Esophagus squamous epithelium (tissue), 4 donors: ENCODE data around the gene KIAA1217.

Experiments used
- POLR2A ChIP-seq, 4 donors: fragments of 450-650 bp; IDR thresholded peaks; one replicate each; pipeline ENCODE4 v1.6.1; 2017; ENCODE audit warnings: antibody characterized with exemption in 4 of 4, mild to moderate bottlenecking in 4 of 4, moderate library complexity in 3 of 4
- TF ChIP-seq, protein P1 (sequence below), 6 experiments: fragments of 450-650 bp in 4 of 6; fragments of 200-600 bp in 2 of 6; sonication (generic) in 2 of 6; IDR thresholded peaks; one replicate each; pipeline ENCODE4 v1.5.1; 2016 to 2019; ENCODE audit warnings: antibody characterized with exemption in 6 of 6, mild to moderate bottlenecking in 4 of 6, moderate library complexity in 4 of 6

DNA sequence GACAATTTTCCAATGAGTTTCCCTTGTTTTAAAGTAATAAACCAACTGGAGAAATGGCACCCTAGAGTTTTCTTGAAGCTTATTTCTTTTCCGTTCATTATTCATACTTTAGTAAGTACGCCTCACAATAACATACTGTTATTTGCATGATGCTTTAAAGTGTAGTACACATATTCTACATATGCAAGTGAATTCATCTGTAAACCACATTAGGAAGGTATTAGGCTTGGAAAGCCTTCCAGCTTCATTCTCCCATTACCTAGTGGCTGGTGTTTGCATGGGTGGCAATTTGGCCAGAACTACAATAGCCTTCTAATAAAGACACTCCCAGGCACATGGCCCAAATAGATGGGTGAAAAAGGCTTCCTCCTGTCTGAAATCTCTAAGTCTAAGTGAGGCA lies 45.5 kb upstream of the KIAA1217 start:
- TF ChIP-seq POLR2A (IDR thresholded peaks at IDR 0.05), result no peak
- TF ChIP-seq, protein P1, sequence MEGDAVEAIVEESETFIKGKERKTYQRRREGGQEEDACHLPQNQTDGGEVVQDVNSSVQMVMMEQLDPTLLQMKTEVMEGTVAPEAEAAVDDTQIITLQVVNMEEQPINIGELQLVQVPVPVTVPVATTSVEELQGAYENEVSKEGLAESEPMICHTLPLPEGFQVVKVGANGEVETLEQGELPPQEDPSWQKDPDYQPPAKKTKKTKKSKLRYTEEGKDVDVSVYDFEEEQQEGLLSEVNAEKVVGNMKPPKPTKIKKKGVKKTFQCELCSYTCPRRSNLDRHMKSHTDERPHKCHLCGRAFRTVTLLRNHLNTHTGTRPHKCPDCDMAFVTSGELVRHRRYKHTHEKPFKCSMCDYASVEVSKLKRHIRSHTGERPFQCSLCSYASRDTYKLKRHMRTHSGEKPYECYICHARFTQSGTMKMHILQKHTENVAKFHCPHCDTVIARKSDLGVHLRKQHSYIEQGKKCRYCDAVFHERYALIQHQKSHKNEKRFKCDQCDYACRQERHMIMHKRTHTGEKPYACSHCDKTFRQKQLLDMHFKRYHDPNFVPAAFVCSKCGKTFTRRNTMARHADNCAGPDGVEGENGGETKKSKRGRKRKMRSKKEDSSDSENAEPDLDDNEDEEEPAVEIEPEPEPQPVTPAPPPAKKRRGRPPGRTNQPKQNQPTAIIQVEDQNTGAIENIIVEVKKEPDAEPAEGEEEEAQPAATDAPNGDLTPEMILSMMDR (IDR thresholded peaks at IDR 0.05), result no peak
